Stimulated activated CD4-positive, alpha-beta T cell treated with anti-CD3 and anti-CD28 coated beads, Interleukin-2, amount 100 ng/mL, for 48 hours (primary cell): ENCODE measurements around the gene MDM4.
"Not testable (repeated sequence)": the region's sequence is repeated elsewhere in the genome, so short reads cannot be mapped to it uniquely, and the experiment has no call there.

Source experiments
- DNase-seq, 2 donors: peaks; one replicate each; pipeline ENCODE4 v3.0.0-alpha.2; 2020

MDM4 gene

DNA sequence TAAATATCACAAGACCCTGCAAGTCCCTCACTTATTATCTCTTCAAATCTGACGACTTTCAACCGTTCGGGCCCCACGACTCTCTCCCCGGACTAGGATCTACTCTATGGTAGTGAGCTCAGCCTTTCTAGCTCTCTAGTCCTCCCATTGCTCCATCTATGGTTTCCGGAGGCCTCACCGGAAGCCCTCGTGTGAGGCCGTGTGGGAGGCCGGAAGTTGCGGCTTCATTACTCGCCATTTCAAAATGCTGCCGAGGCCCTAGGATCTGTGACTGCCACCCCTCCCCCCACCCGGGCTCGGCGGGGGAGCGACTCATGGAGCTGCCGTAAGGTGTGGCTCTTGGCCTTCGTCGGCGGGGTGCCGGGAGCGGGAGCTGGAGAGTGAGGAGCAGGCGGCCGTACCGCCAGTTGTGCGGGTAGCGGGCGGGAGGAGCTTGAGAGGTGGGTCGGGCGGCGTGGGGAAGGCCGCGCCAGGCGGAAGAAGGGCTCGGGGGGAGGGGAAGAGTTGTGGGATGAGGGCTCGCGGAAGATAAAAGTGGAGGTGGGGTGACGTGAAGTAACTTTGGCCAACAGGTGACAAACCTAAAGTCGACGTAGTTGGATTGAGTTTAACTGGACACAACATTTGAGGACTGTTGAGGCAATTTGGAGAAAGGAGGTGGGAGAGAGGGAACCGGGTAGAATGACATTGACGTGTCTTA, at the start of gene MDM4:
Gene MDM4, plus strand, starts transcription at position 227 of the 700 bp plus-strand sequence. CDS start 9,113 bp downstream, outside the sequence.
- DNase-seq: peak; percentile 90

- DNase-seq: no peak
Observed at GRCh38 chr1:204466416-204467405, 49.5 kb upstream of the MDM4 start.

DNA sequence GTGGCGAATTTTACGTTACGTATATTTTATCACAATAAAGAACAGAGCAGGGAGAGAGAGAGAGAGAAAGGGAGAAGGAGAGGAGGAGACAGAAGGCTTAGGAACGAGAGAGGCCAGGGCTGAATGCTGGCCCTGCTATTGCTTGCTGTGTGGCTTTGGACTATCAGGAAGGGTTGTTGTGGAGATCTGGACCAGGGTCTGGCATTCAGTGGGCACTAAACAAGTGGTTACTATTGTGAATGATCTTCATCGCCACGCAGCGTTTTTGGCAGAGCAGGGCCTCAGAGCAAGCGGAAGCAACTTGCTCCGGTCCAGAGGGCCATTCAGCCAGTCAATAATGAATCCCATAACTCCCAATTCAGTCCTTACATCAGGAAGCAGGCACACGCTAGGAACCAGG, 48.0 kb upstream of the MDM4 start:
- DNase-seq: no peak

DNA sequence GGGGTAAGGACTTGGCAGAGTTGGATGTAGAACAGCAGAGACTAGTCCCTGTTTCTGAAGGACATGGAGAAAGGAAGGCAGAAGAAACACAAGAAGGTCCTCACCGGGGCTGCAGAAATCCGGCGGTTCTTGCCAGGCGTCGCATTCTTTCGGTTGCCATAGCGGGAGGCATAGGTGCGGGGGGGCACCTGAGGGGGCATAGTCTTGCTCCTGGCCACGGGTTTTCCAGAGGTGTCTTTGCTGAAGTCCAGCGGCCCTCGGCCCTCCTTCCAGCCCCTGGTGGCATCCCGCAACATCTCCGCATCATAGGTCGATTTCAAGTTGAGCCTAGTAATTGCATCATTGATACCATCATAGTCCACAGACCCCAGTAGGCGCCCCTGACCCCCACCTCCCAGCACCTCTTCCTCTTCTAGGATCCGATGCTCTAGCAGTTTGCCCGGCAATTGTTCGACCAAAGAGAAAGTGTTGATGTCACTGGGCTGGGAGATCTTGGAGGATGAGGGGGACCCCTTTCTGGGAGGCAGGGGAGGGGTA, 47.4 kb upstream of the MDM4 start:
- DNase-seq: no peak

DNA sequence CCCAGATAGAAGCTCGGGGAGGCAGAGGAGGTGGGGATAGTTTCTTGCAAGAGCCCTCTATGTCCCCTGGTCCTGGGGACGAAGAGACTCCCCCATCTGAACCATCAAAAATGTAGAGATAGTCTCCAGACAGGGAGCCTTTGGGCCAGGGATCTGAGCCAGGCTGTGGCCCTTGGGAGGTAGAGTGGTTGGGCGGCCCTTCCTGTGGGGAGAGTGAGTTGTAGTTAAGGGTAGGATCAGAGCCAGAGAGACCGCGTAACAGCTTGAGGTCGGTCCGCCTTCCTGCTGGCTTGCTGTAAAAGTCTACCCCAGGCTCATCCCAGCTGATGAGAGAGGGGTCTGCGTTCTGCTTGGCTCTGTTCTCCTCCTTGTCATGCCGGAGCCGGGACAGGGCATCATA, 46.9 kb upstream of the MDM4 start:
- no peak for DNase-seq

DNA sequence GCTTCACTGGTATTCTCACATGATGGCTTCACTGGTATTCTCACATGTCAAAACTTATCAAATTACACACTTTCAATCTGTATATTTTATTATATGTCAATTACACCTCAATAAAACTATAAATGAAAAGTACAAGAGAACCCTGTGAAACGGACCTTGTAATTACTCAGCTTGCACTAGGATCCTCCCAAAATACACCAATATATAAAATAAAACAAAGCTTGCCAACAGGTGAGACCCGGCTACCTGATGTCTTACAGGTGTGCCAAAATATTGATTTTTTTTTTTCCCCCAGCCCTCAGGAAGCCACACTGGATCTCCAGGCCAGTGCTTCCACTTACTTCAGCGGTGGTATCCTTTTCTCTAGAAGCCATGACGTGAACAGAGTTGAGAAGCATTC, 44.5 kb upstream of the MDM4 start:
- DNase-seq: no peak

- DNase-seq: no peak
Observed at GRCh38 chr1:204472660-204473059, 43.5 kb upstream of the MDM4 start.

DNA sequence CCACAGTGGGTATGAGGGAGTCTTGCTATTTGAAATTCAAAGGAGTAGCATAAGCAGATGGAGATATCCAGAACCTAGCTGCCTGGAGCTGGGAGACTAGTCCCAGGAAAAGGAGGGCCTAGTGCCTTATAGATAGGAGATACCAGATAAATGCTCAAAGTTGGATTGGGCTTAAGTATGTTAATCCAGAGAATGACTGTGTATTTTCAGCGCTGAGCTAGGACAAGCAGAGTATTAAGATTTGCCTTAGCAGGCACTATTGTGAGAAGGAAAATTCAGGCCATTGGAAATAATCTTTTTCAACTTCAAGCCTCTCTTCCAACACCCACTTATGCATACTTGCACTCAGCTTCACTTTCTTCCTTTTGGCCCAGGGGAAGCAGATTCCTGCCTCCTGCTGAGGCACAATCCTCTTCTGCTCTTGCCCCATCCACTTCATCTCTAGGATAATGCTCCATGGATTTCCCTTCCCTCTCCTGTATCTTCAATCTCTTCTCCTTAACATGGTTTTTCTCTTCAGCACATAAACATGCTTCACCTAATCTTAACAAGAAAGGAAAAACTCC, 42.7 kb upstream of the MDM4 start:
- no peak for DNase-seq

GRCh38 chr1:204475656-204476432, 40.4 kb upstream of the MDM4 start:
- DNase-seq: no peak

GRCh38 chr1:204476563-204476962, 39.6 kb upstream of the MDM4 start:
- DNase-seq: no peak

- no peak for DNase-seq
Observed at GRCh38 chr1:204477036-204477740, 39.0 kb upstream of the MDM4 start.

DNA sequence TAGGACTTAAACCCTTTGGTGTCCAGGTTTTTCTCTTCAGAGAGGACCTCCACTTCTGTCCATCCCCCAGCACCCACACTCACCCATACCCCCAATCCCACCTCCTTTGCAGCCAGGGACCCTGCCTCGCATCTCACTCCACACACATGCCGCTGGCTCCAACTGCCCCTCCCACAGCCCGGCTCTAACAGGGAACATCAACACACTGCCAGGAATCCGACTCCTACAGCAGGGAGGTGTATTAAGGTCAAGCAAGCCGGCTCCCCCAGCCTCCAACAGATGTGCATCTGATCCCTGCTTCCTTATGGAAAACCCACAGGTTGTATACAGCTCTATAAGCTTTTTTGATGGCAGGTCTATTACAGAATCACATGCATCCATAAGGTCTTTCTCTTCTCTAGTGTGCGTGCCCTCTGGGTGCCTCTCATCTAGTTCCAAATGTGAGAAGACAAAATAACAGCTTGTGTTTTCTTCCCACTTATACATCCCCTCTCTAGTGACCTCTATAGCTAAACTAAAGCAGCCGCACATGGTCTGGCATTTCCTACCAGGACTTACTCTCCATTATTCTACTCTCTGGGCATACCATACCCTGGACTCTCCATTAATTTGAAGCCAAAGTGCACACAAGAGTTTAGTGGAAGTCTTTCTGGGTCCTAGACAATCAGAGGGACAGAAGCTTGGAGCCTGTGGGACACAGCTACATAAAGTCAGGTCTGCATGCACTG, 37.9 kb upstream of the MDM4 start:
- no peak for DNase-seq

- no peak for DNase-seq
Observed at GRCh38 chr1:204478921-204479320, 37.3 kb upstream of the MDM4 start.

DNA sequence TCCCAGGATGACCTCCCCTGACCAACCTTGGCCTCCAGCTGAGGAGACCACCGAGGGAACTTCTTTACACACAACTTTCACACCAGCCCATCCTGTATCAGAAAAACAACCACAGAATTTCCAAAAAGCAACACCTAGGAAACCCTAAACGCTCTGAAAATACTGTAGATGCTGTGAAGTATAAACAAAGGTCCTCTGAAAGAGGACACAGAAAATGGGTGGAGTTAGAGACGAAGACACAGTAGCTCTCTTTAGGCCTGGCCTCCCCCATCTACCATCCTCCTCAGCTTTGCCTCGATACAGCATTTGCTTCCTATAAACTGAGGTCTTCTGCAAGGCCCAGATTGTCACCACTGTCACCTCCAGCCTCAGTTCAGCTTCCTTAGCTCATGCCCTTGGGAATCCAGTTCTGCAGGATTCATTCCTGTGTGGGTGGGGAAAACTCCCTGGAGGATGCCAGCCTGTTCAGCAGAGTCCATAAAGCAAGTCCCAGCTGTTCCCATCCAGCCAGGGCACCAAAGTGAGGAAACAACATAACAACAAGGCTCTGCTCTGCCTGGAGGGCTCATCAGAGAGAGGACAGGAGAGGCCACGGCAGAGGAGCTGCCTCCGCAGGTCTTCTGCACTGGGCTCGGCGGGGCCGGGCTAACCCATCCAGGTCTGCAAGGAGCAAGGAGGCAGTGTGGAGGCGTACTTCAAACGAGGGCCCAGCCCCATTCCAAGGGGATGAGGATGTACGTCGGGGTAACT, 36.6 kb upstream of the MDM4 start:
- no peak for DNase-seq

DNA sequence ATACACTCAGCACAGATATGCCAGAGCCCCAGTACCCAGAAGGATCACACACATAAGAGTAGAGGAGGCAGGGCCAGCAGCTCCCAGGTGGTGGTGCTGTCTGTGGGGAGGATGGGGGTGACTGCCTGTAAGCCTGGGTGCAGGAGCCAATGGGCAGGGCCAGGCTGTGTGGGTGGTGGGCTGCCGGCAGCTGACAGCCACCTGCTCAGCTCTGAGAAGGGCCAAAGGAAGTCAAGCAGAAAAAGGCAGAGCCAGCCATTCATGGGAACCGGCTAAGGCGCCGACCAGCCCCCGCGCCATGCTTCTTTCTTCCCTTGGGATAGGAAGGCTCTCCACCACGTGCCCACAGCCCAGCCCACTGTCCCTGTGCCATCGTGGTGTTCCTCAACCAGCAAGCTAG, 35.7 kb upstream of the MDM4 start:
- DNase-seq: no peak

GRCh38 chr1:204483791-204484190, 32.4 kb upstream of the MDM4 start:
- no peak for DNase-seq

DNA sequence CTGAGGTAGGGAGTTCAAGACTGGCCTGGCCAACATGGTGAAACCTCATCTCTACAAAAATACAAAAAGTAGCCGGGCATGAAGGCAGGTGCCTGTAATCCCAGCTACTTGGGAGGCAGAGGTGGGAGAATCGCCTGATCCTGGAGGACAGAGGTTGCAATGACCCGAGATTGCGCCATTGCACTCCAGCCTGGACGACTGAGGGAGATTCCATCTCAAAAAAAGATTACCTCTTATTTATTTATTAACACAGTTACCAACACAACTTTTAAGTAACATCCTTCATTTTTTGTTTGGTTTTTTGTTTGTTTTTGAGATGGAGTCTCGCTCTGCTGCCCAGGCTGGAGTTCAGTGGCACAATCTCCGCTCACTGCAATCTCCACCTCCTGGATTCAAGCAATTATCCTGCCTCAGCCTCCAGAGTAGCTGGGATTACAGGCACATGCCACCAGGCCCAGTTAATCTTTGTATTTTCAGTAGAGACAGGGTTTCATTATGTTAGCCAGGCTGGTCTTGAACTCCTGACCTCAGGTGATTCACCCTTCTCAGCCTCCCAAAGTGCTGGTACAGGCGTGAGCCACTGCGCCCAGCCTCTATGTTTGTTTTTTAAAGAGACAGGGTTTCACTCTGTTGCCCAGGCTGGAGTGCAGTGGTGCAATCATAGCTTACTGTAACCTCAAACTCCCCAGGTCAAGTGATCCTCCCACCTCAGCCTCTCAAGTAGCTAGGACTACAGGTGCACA, 29.5 kb upstream of the MDM4 start:
- not testable (repeated sequence) for DNase-seq

GRCh38 chr1:204487256-204487615, 29.0 kb upstream of the MDM4 start:
- DNase-seq: no peak

DNA sequence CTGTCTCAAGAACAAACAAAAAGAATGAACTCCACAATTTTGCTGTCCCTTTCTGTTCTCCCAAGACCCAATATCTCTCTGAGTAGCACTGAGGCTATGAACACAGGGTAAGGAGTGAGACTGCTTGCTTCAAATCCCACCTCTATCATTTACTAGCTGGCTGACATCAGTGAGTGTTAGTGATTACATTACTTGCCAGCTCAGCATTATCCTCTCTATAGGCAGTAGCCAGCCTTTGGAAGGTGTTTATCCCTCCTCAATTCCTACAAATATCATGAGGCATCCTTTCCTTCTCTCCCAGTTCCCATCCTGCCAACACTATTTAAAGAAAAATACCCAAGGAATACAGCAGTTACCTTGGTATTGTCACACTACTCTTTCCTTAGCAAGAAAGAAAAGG, 24.6 kb upstream of the MDM4 start:
- no peak for DNase-seq
